Astrocyte (in vitro differentiated cells and primary cell): Measurements from ENCODE around the gene OCA2. TPM values are rescaled to one million over a fixed set of nuclear protein-coding genes. Genes with fewer than 3 reads are reported as not detected.

ENCODE experiments used
- DNase-seq: peaks from one replicate; pipeline ENCODE4 v3.0.0-alpha.2; 2010; ENCODE audit warnings: low read depth
- FAIRE-seq: peaks from 2 replicates; lab custom pipeline; 2011; peaks lifted over from hg19 to GRCh38; lab: Jason Lieb, UNC
- H2AFZ ChIP-seq: 2 replicates; pipeline ENCODE4 v1.6.0; 2012; ENCODE audit warnings: low read depth, low read length, inconsistent platforms
- H3K27ac ChIP-seq: 2 replicates; pipeline ENCODE4 v1.5.1; 2011; ENCODE audit warnings: low read depth, low read length, inconsistent platforms
- H3K27me3 ChIP-seq: 2 replicates; pipeline ENCODE4 v1.6.0; 2011; ENCODE audit warnings: low read length, inconsistent platforms; ENCODE audit not compliant: insufficient read depth
- H3K36me3 ChIP-seq: 2 replicates; pipeline ENCODE4 v1.5.1; 2011; ENCODE audit warnings: low read length, inconsistent platforms; ENCODE audit not compliant: insufficient read depth
- H3K4me1 ChIP-seq: 2 replicates; pipeline ENCODE4 v1.5.1; 2011; ENCODE audit warnings: low read length, inconsistent platforms; ENCODE audit not compliant: insufficient read depth
- H3K4me2 ChIP-seq: 2 replicates; pipeline ENCODE4 v1.6.0; 2012; ENCODE audit warnings: low read length, inconsistent platforms
- H3K4me3 ChIP-seq: 2 replicates; pipeline ENCODE4 v1.5.1; 2011; ENCODE audit warnings: low read depth, mild to moderate bottlenecking, low read length, inconsistent platforms; ENCODE audit not compliant: insufficient read depth
- H3K79me2 ChIP-seq: 2 replicates; pipeline ENCODE4 v1.6.0; 2012; ENCODE audit warnings: mild to moderate bottlenecking, low read length, inconsistent platforms; ENCODE audit not compliant: insufficient read depth
- H3K9ac ChIP-seq: 2 replicates; pipeline ENCODE4 v1.6.0; 2012; ENCODE audit warnings: mild to moderate bottlenecking, low read length, inconsistent platforms
- H3K9me3 ChIP-seq: 2 replicates; pipeline ENCODE4 v1.5.1; 2012; ENCODE audit warnings: low read depth, mild to moderate bottlenecking, low read length, inconsistent platforms; ENCODE audit not compliant: insufficient read depth
- H4K20me1 ChIP-seq: 2 replicates; pipeline ENCODE4 v1.6.0; 2012; ENCODE audit warnings: low read length, inconsistent platforms; ENCODE audit not compliant: insufficient read depth
- H3K27ac Mint-ChIP-seq: one replicate; pipeline ENCODE4 v1.8.0; 2021; ENCODE audit warnings: mild to moderate bottlenecking, mixed read lengths; ENCODE audit not compliant: unreplicated experiment
- H3K27me3 Mint-ChIP-seq: one replicate; pipeline ENCODE4 v1.8.0; 2021; ENCODE audit warnings: low read depth, mixed read lengths; ENCODE audit not compliant: unreplicated experiment
- H3K36me3 Mint-ChIP-seq: one replicate; pipeline ENCODE4 v1.8.0; 2021; ENCODE audit warnings: low read depth, mixed read lengths; ENCODE audit not compliant: unreplicated experiment
- H3K4me1 Mint-ChIP-seq: one replicate; pipeline ENCODE4 v1.8.0; 2021; ENCODE audit warnings: low read depth, mixed read lengths; ENCODE audit not compliant: unreplicated experiment
- H3K4me3 Mint-ChIP-seq: one replicate; pipeline ENCODE4 v1.8.0; 2021; ENCODE audit warnings: mild to moderate bottlenecking, moderate library complexity, mixed read lengths; ENCODE audit not compliant: unreplicated experiment
- H3K9me3 Mint-ChIP-seq: one replicate; pipeline ENCODE4 v1.8.0; 2021; ENCODE audit warnings: mild to moderate bottlenecking, mixed read lengths; ENCODE audit not compliant: unreplicated experiment
- CTCF ChIP-seq: IDR thresholded peaks from 2 replicates; pipeline ENCODE4 v1.5.1; 2011; ENCODE audit warnings: low read depth, mild to moderate bottlenecking, inconsistent platforms, low read length, moderate library complexity; ENCODE audit not compliant: insufficient read depth
- EZH2 ChIP-seq: IDR thresholded peaks from 2 replicates; pipeline ENCODE4 v1.6.1; 2012; ENCODE audit warnings: mild to moderate bottlenecking, low read length, inconsistent platforms; ENCODE audit not compliant: insufficient read depth
- total RNA-seq: library from RNA; stranded (reverse); gene quantifications from 2 replicates; pipeline ENCODE4 v1.2.1, GENCODE V29; 2021

OCA2 gene
- total RNA-seq, 1 donor from 2014 or later, result 2.9 TPM

- no peaks in the 10 kb centered on the region for H3K79me2 ChIP-seq
- no peaks in the 10 kb centered on the region for H3K27me3 ChIP-seq
- Mint-ChIP-seq H3K36me3 (peaks cover 5% of the 10 kb centered on the region), H3K27ac (no peak overlapping the region), H3K4me3 (no peak overlapping the region), H3K4me1 (no peaks in the 10 kb centered on the region), H3K9me3 (peaks cover 10% of the 10 kb centered on the region), H3K27me3 (no peaks in the 10 kb centered on the region)
- no peaks in the 10 kb centered on the region for H4K20me1 ChIP-seq
- H3K27ac ChIP-seq, result no peak overlapping the region
- FAIRE-seq (no peak), DNase-seq (no peak)
- H3K4me1 ChIP-seq, result no peaks in the 10 kb centered on the region
- H3K9ac ChIP-seq, result no peak overlapping the region
- no peak for TF ChIP-seq EZH2
- TF ChIP-seq CTCF, result no peak
- H3K36me3 ChIP-seq, result no peaks in the 10 kb centered on the region
- H3K9me3 ChIP-seq, result no peaks in the 10 kb centered on the region
- no peak overlapping the region for H2AFZ ChIP-seq
- no peak overlapping the region for H3K4me3 ChIP-seq
- H3K4me2 ChIP-seq, result no peak overlapping the region
These were observed 32.9 kb downstream of the OCA2 start for GRCh38 chr15:28066231-28066630.

- Histone ChIP-seq H3K79me2 (no peaks in the 10 kb centered on the region), H3K4me3 (no peak overlapping the region), H3K36me3 (no peaks in the 10 kb centered on the region), H3K9ac (no peak overlapping the region), H3K4me1 (no peaks in the 10 kb centered on the region), H2AFZ (no peak overlapping the region), H3K9me3 (no peaks in the 10 kb centered on the region), H3K27ac (no peak overlapping the region), H4K20me1 (no peaks in the 10 kb centered on the region), H3K4me2 (no peak overlapping the region), H3K27me3 (no peaks in the 10 kb centered on the region)
- FAIRE-seq (no peak), DNase-seq (no peak)
- Mint-ChIP-seq H3K4me1 (no peaks in the 10 kb centered on the region), H3K27ac (no peak overlapping the region), H3K36me3 (peaks cover 4% of the 10 kb centered on the region), H3K27me3 (peaks cover 10% of the 10 kb centered on the region), H3K4me3 (no peak overlapping the region), H3K9me3 (peaks cover 6% of the 10 kb centered on the region)
- TF ChIP-seq CTCF, result no peak
- TF ChIP-seq EZH2, result no peak
These were observed 39.1 kb downstream of the OCA2 start for GRCh38 chr15:28060005-28060404.

GRCh38 chr15:28058082-28058481 lies 41.0 kb downstream of the OCA2 start:
- DNase-seq, result no peak
- no peak overlapping the region for H3K27ac Mint-ChIP-seq
- H3K4me3 Mint-ChIP-seq, result no peak overlapping the region
- Histone ChIP-seq H3K4me3 (no peak overlapping the region), H3K9me3 (no peaks in the 10 kb centered on the region), H3K4me1 (no peaks in the 10 kb centered on the region), H3K27me3 (no peaks in the 10 kb centered on the region), H4K20me1 (no peaks in the 10 kb centered on the region), H3K79me2 (no peaks in the 10 kb centered on the region), H3K27ac (no peak overlapping the region), H3K9ac (no peak overlapping the region), H3K4me2 (no peak overlapping the region), H2AFZ (no peak overlapping the region), H3K36me3 (no peaks in the 10 kb centered on the region)
- H3K9me3 Mint-ChIP-seq, result peaks cover 3% of the 10 kb centered on the region
- peaks cover 2% of the 10 kb centered on the region for H3K36me3 Mint-ChIP-seq
- H3K4me1 Mint-ChIP-seq, result no peaks in the 10 kb centered on the region
- peaks cover 11% of the 10 kb centered on the region for H3K27me3 Mint-ChIP-seq
- TF ChIP-seq EZH2 (no peak), CTCF (no peak)
- FAIRE-seq, result no peak
